ENCODE data around the gene SEPHS1.

The SEPHS1 gene

DNA sequence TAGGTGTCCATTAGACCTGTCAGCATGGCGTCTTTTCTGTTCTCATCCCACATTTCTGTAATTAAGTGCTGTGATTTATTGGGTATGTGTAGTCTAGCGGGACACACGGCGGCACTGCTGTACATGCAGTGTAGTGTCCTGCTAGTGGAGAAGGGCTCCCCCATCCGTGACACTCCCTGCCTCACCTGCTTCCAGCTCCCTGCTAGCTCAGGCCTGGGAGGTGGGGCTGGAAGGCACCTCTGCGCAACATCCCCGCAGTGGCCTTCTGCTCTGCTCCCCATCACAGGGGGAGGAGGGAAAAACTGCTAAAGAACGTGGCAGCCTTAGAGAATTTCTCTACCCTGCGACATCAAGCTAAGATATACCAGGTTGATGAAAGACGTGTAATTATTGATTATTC, 19.5 kb downstream of the SEPHS1 start:
- peaks cover 90% of the 10 kb centered on the region for H3K36me3 Mint-ChIP-seq (ENCODE audit: low read depth)
- peaks cover 4% of the 10 kb centered on the region for H3K4me1 Mint-ChIP-seq
- H3K27me3 Mint-ChIP-seq (ENCODE audit: low read depth) = no peaks in the 10 kb centered on the region
- TF ChIP-seq, protein P1, sequence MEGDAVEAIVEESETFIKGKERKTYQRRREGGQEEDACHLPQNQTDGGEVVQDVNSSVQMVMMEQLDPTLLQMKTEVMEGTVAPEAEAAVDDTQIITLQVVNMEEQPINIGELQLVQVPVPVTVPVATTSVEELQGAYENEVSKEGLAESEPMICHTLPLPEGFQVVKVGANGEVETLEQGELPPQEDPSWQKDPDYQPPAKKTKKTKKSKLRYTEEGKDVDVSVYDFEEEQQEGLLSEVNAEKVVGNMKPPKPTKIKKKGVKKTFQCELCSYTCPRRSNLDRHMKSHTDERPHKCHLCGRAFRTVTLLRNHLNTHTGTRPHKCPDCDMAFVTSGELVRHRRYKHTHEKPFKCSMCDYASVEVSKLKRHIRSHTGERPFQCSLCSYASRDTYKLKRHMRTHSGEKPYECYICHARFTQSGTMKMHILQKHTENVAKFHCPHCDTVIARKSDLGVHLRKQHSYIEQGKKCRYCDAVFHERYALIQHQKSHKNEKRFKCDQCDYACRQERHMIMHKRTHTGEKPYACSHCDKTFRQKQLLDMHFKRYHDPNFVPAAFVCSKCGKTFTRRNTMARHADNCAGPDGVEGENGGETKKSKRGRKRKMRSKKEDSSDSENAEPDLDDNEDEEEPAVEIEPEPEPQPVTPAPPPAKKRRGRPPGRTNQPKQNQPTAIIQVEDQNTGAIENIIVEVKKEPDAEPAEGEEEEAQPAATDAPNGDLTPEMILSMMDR (IDR thresholded peaks at IDR 0.05; ENCODE audit: unreplicated experiment in 3 of 3) = no peak
- no peak overlapping the region for H3K4me3 Mint-ChIP-seq
- no peak overlapping the region for H3K27ac Mint-ChIP-seq
- no peaks in the 10 kb centered on the region for H3K9me3 Mint-ChIP-seq

DNA sequence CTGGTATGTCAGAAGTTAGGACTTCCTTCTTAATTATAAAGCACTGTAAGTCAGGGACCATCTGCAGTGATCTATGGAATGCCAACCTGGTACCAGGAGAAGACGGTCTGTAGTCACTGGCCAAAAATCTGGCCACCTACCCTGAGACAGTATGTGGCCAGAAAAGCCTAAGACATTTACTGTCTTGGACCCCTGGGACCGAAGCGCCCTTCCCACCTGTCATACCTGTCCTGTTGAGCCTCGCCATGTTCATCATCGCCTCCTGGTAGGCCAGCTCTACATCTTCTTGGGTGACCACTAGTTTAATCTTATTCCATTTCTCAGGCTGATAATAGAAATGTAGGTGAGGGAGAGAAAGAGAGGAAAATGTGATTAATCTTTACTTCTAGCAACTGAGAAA, 20.0 kb downstream of the SEPHS1 start:
- no peak overlapping the region for H3K4me3 Mint-ChIP-seq
- no peak overlapping the region for H3K27ac Mint-ChIP-seq
- H3K36me3 Mint-ChIP-seq (ENCODE audit: low read depth) = peaks cover 90% of the 10 kb centered on the region
- TF ChIP-seq, protein P1 (IDR thresholded peaks at IDR 0.05; ENCODE audit: unreplicated experiment in 3 of 3) = no peak
- H3K27me3 Mint-ChIP-seq (ENCODE audit: low read depth) = no peaks in the 10 kb centered on the region
- H3K4me1 Mint-ChIP-seq = peaks cover 4% of the 10 kb centered on the region
- H3K9me3 Mint-ChIP-seq = no peaks in the 10 kb centered on the region

DNA sequence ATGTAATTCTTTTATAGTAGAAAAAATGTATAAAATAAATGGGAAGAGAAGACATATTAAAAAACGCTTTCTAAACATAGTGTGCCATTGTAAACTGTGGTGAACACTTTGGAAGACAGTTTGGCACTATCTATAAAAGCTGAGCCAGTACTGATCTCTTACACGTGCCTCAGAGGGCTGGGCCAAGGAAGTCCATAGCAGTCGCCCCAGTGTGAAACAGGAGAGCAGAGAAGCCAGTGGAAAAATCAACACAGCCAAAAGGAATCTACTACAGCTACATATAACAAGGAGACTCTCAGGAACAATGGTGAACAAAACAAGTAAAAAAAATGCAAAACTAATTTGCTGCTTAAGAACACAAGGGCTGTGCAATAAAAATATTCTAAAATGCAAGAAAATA, 20.6 kb downstream of the SEPHS1 start:
- TF ChIP-seq, protein P1 (IDR thresholded peaks at IDR 0.05; ENCODE audit: unreplicated experiment in 3 of 3) = no peak
- Mint-ChIP-seq H3K9me3 (no peaks in the 10 kb centered on the region), H3K36me3 (ENCODE audit: low read depth) (peaks cover 92% of the 10 kb centered on the region), H3K27me3 (ENCODE audit: low read depth) (no peaks in the 10 kb centered on the region), H3K4me3 (no peak overlapping the region), H3K4me1 (peaks cover 4% of the 10 kb centered on the region), H3K27ac (peak overlapping the region; percentile 61 to 73 (median 71))

GRCh38 chr10:13322615-13323148, 25.4 kb downstream of the SEPHS1 start:
- peaks cover 77% of the 10 kb centered on the region for H3K36me3 Mint-ChIP-seq (ENCODE audit: low read depth)
- no peak overlapping the region for H3K27ac Mint-ChIP-seq
- TF ChIP-seq, protein P1 (IDR thresholded peaks at IDR 0.05; ENCODE audit: unreplicated experiment in 3 of 3) = no peak
- H3K4me3 Mint-ChIP-seq = no peak overlapping the region
- no peaks in the 10 kb centered on the region for H3K9me3 Mint-ChIP-seq
- H3K27me3 Mint-ChIP-seq (ENCODE audit: low read depth) = no peaks in the 10 kb centered on the region
- peaks cover 4% of the 10 kb centered on the region for H3K4me1 Mint-ChIP-seq

GRCh38 chr10:13321576-13321975, 26.5 kb downstream of the SEPHS1 start:
- H3K27ac Mint-ChIP-seq = no peak overlapping the region
- H3K4me1 Mint-ChIP-seq = no peaks in the 10 kb centered on the region
- TF ChIP-seq, protein P1 (IDR thresholded peaks at IDR 0.05; ENCODE audit: unreplicated experiment in 3 of 3) = no peak
- H3K27me3 Mint-ChIP-seq (ENCODE audit: low read depth) = no peaks in the 10 kb centered on the region
- no peak overlapping the region for H3K4me3 Mint-ChIP-seq
- H3K9me3 Mint-ChIP-seq = no peaks in the 10 kb centered on the region
- peaks cover 75% of the 10 kb centered on the region for H3K36me3 Mint-ChIP-seq (ENCODE audit: low read depth)

DNA sequence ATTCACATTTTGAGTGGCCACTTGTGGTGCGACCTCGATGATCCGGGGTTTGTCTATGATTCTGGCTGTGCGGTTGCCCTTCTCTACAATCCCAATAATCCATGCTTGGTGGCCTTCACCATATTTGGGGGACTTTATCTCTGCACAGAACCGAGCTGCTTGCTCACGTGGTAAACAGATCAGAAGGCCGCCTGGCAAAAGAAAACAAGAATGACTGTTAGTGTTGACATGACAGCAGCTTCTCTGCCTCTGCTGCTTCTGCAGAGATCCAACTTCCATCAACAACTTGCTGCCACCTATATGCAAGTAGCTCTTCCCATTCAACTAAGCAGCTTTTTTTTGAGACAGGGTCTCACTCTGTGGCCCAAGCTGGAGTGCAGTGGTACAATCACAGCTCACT, 28.9 kb downstream of the SEPHS1 start:
- Mint-ChIP-seq H3K4me3 (no peak overlapping the region), H3K36me3 (ENCODE audit: low read depth) (peaks cover 59% of the 10 kb centered on the region), H3K27ac (no peak overlapping the region), H3K4me1 (peaks cover 5% of the 10 kb centered on the region), H3K27me3 (ENCODE audit: low read depth) (no peaks in the 10 kb centered on the region), H3K9me3 (no peaks in the 10 kb centered on the region)
- TF ChIP-seq, protein P1 (IDR thresholded peaks at IDR 0.05; ENCODE audit: unreplicated experiment in 3 of 3) = no peak
